HepG2 (cell line): ENCODE results near the gene QSOX2. TPM values are rescaled to one million over a fixed set of nuclear protein-coding genes. Genes with fewer than 3 reads are reported as not detected.
A peak's percentile ranks its signal among the peaks of the same experiment; 100 is the strongest.

ENCODE experiments used
- CAMTA2 ChIP-seq: sonication (generic); formaldehyde crosslinking; IDR thresholded peaks from 2 replicates; pipeline ENCODE4 v1.4.0; 2020; ENCODE audit warnings: mild to moderate bottlenecking, missing genetic modification reagents, borderline replicate concordance
- CBX2 ChIP-seq, 2 experiments: fragments of 200-600 bp in 1 of 2; sonication (generic); formaldehyde crosslinking in 1 of 2; IDR thresholded peaks; 2 replicates each; pipeline versions ENCODE4 v1.7.0 to v1.8.1; 2018 to 2022; ENCODE audit warnings: low read depth in 2 of 2, low read length in 1 of 2, mild to moderate bottlenecking in 1 of 2, missing genetic modification reagents in 1 of 2
- CHCHD3 ChIP-seq: sonication (generic); formaldehyde crosslinking; IDR thresholded peaks from 2 replicates; pipeline ENCODE4 v1.8.0; 2022; ENCODE audit warnings: mild to moderate bottlenecking, missing genetic modification reagents, moderate library complexity
- DNMT3B ChIP-seq: conservative IDR thresholded peaks from 2 replicates; pipeline ENCODE4 v1.6.1; 2016; ENCODE audit warnings: missing biosample characterization, control low read depth
- EEA1 ChIP-seq: sonication (generic); formaldehyde crosslinking; IDR thresholded peaks from 2 replicates; pipeline ENCODE4 v1.5.1; 2020; ENCODE audit warnings: mild to moderate bottlenecking, missing genetic modification reagents, borderline replicate concordance
- HDAC2 ChIP-seq: sonication (generic); formaldehyde crosslinking; IDR thresholded peaks from 2 replicates; pipeline ENCODE4 v1.4.0; 2020; ENCODE audit warnings: missing genetic modification reagents
- HES4 ChIP-seq: sonication (generic); formaldehyde crosslinking; IDR thresholded peaks from 2 replicates; pipeline ENCODE4 v1.9.0; 2021; ENCODE audit warnings: mild to moderate bottlenecking, missing genetic modification reagents, borderline replicate concordance
- HOXA5 ChIP-seq: sonication (generic); formaldehyde crosslinking; IDR thresholded peaks from 2 replicates; pipeline ENCODE4 v1.4.0; 2020; ENCODE audit warnings: missing genetic modification reagents
- KDM4B ChIP-seq: sonication (generic); formaldehyde crosslinking; IDR thresholded peaks from 2 replicates; pipeline ENCODE4 v1.4.0; 2020; ENCODE audit warnings: missing genetic modification reagents
- NFYB ChIP-seq: sonication (generic); formaldehyde crosslinking; IDR thresholded peaks from 2 replicates; pipeline ENCODE4 v1.4.0; 2020; ENCODE audit warnings: missing genetic modification reagents
- NR2F1 ChIP-seq, 2 experiments: fragments of 450-650 bp in 1 of 2; formaldehyde crosslinking in 1 of 2; IDR thresholded peaks; 2 replicates each; pipeline versions ENCODE4 v1.5.0 to v1.6.1; 2016 to 2020; ENCODE audit warnings: mild to moderate bottlenecking in 1 of 2, missing compliant biosample characterization in 1 of 2, missing genetic modification reagents in 1 of 2, moderate library complexity in 1 of 2
- PCBP2 ChIP-seq: fragments of 200-400 bp; formaldehyde crosslinking; optimal IDR thresholded peaks from 2 replicates; pipeline ENCODE3; 2018; ENCODE audit warnings: low read length, low read depth; ENCODE audit not compliant: poor library complexity, severe bottlenecking
- RBAK ChIP-seq: sonication (generic); formaldehyde crosslinking; IDR thresholded peaks from 2 replicates; pipeline ENCODE4 v1.5.1; 2020; ENCODE audit warnings: mild to moderate bottlenecking, missing genetic modification reagents
- RBM39 ChIP-seq: fragments of 200-400 bp; formaldehyde crosslinking; IDR thresholded peaks from one replicate; pipeline ENCODE4 v1.6.1; 2018; ENCODE audit warnings: antibody characterized with exemption, mild to moderate bottlenecking, low read depth, low read length; ENCODE audit not compliant: poor library complexity, severe bottlenecking
- TFDP2 ChIP-seq: sonication (generic); formaldehyde crosslinking; IDR thresholded peaks from 2 replicates; pipeline ENCODE4 v1.4.0; 2020; ENCODE audit warnings: missing genetic modification reagents
- ZFP36L1 ChIP-seq: sonication (generic); formaldehyde crosslinking; IDR thresholded peaks from 2 replicates; pipeline ENCODE4 v1.8.0; 2022; ENCODE audit warnings: mild to moderate bottlenecking, missing genetic modification reagents, moderate library complexity
- ZNF264 ChIP-seq: sonication (generic); formaldehyde crosslinking; IDR thresholded peaks from 2 replicates; pipeline ENCODE4 v1.4.0; 2020; ENCODE audit warnings: missing genetic modification reagents
- ZNF326 ChIP-seq: sonication (generic); formaldehyde crosslinking; IDR thresholded peaks from 2 replicates; pipeline ENCODE4 v1.4.0; 2020; ENCODE audit warnings: missing genetic modification reagents, borderline replicate concordance
- ZNF766 ChIP-seq: sonication (generic); formaldehyde crosslinking; IDR thresholded peaks from 2 replicates; pipeline ENCODE4 v1.5.0; 2020; ENCODE audit warnings: missing genetic modification reagents, borderline replicate concordance
- ZSCAN20 ChIP-seq: sonication (generic); formaldehyde crosslinking; IDR thresholded peaks from 2 replicates; pipeline ENCODE4 v1.4.0; 2020; ENCODE audit warnings: missing genetic modification reagents, mild to moderate bottlenecking, borderline replicate concordance
- polyA plus RNA-seq, 8 experiments: library from polyadenylated mRNA; depleted of rRNA in 3 of 8; stranded (reverse) in 7 of 8; unstranded in 1 of 8; fragments of >200 nt; fragmentation: Illumina TruSeq in 4 of 8; extraction: Trizol in 4 of 8; gene quantifications; 2 replicates each; pipeline versions ENCODE4 v1.2.1 to v1.2.3, GENCODE V29; 2011 to 2016; ENCODE audit warnings: low read depth in 4 of 8, missing spikeins in 1 of 8, mixed read lengths in 1 of 8; ENCODE audit not compliant: insufficient read depth in 1 of 8
- total RNA-seq, 5 experiments: library from RNA; depleted of rRNA; stranded (reverse); fragments of >200 nt; fragmentation: Illumina TruSeq; extraction: Trizol; gene quantifications; 2 replicates each; pipeline ENCODE4 v1.2.3, GENCODE V29; 2016; ENCODE audit warnings: low read depth in 1 of 5
- TF ChIP-seq, protein P1 (sequence below): sonication (generic); formaldehyde crosslinking; IDR thresholded peaks from 2 replicates; pipeline ENCODE4 v1.5.0; 2020; ENCODE audit warnings: mild to moderate bottlenecking, missing genetic modification reagents
- TF ChIP-seq, protein P2 (sequence below): sonication (generic); formaldehyde crosslinking; IDR thresholded peaks from 2 replicates; pipeline ENCODE4 v1.4.0; 2020; ENCODE audit warnings: missing genetic modification reagents, borderline replicate concordance

The QSOX2 gene
- total and polyA plus RNA-seq, 2 of the 13 experiments (the other 11 are each of a cell fraction or from before 2014, with no cell fraction given) = 27.1 to 42.1 TPM

GRCh38 chr9:136204838-136205706 lies 40.5 kb downstream of the QSOX2 start, which contains the start of gene LHX3 (continued):
- TF ChIP-seq, protein P1, sequence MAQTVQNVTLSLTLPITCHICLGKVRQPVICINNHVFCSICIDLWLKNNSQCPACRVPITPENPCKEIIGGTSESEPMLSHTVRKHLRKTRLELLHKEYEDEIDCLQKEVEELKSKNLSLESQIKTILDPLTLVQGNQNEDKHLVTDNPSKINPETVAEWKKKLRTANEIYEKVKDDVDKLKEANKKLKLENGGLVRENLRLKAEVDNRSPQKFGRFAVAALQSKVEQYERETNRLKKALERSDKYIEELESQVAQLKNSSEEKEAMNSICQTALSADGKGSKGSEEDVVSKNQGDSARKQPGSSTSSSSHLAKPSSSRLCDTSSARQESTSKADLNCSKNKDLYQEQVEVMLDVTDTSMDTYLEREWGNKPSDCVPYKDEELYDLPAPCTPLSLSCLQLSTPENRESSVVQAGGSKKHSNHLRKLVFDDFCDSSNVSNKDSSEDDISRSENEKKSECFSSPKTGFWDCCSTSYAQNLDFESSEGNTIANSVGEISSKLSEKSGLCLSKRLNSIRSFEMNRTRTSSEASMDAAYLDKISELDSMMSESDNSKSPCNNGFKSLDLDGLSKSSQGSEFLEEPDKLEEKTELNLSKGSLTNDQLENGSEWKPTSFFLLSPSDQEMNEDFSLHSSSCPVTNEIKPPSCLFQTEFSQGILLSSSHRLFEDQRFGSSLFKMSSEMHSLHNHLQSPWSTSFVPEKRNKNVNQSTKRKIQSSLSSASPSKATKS (CRISPR knock-in tag) = no peak
- no peak for TF ChIP-seq DNMT3B (CRISPR knock-in tag)
- no peak for TF ChIP-seq NR2F1 (CRISPR knock-in tag; IDR thresholded peaks at IDR 0.05)
- no peak for TF ChIP-seq NFYB (CRISPR knock-in tag)
- TF ChIP-seq ZFP36L1 (CRISPR knock-in tag) = no peak
- TF ChIP-seq HOXA5 = peak; percentile 91
- TF ChIP-seq RBAK (CRISPR knock-in tag) = no peak
- TF ChIP-seq HES4 (CRISPR knock-in tag) = 0 out of 2 replicates have a peak, but pooled peaks have one; percentile 63
- no peak for TF ChIP-seq CAMTA2 (CRISPR knock-in tag)
- TF ChIP-seq TFDP2 (CRISPR knock-in tag) = no peak
- TF ChIP-seq KDM4B = no peak
- no peak for TF ChIP-seq PCBP2
- TF ChIP-seq ZSCAN20 (CRISPR knock-in tag) = peak; percentile 92; the same call in 1 of the 2 replicates
- no peak for TF ChIP-seq CBX2 (IDR thresholded peaks at IDR 0.05; ENCODE audit: low read depth, low read length)
- no peak for TF ChIP-seq CBX2 (CRISPR knock-in tag; IDR thresholded peaks at IDR 0.05; ENCODE audit: low read depth)
- TF ChIP-seq EEA1 (CRISPR knock-in tag) = peak; percentile 62; the same call in 1 of the 2 replicates
- TF ChIP-seq, protein P2, sequence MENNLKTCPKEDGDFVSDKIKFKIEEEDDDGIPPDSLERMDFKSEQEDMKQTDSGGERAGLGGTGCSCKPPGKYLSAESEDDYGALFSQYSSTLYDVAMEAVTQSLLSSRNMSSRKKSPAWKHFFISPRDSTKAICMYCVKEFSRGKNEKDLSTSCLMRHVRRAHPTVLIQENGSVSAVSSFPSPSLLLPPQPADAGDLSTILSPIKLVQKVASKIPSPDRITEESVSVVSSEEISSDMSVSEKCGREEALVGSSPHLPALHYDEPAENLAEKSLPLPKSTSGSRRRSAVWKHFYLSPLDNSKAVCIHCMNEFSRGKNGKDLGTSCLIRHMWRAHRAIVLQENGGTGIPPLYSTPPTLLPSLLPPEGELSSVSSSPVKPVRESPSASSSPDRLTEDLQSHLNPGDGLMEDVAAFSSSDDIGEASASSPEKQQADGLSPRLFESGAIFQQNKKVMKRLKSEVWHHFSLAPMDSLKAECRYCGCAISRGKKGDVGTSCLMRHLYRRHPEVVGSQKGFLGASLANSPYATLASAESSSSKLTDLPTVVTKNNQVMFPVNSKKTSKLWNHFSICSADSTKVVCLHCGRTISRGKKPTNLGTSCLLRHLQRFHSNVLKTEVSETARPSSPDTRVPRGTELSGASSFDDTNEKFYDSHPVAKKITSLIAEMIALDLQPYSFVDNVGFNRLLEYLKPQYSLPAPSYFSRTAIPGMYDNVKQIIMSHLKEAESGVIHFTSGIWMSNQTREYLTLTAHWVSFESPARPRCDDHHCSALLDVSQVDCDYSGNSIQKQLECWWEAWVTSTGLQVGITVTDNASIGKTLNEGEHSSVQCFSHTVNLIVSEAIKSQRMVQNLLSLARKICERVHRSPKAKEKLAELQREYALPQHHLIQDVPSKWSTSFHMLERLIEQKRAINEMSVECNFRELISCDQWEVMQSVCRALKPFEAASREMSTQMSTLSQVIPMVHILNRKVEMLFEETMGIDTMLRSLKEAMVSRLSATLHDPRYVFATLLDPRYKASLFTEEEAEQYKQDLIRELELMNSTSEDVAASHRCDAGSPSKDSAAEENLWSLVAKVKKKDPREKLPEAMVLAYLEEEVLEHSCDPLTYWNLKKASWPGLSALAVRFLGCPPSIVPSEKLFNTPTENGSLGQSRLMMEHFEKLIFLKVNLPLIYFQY (CRISPR knock-in tag) = no peak
- TF ChIP-seq CHCHD3 (CRISPR knock-in tag) = no peak
- no peak for TF ChIP-seq RBM39
- no peak for TF ChIP-seq HDAC2
- TF ChIP-seq ZNF766 (CRISPR knock-in tag) = 0 out of 2 replicates have a peak, but pooled peaks have one; percentile 48
- TF ChIP-seq ZNF264 (CRISPR knock-in tag) = no peak
- TF ChIP-seq ZNF326 (CRISPR knock-in tag) = no peak
